Measurements from ENCODE around the gene MAMLD1.
"Not testable (repeated sequence)": the region's sequence is repeated elsewhere in the genome, so short reads cannot be mapped to it uniquely, and the experiment has no call there.

MAMLD1 gene

GRCh38 chrX:150362599-150363481 lies at the start of gene MAMLD1:
Gene MAMLD1, plus strand, starts transcription at chrX:150363317. Its CDS starts 82,200 bp downstream, at chrX:150445517.
- no peak for DNase-seq (ENCODE audit: low spot score)

- DNase-seq (ENCODE audit: low spot score) = no peak
Observed at GRCh38 chrX:150313514-150313913, 49.6 kb upstream of the MAMLD1 start.

- no peak for DNase-seq (ENCODE audit: low spot score)
Observed at GRCh38 chrX:150314186-150314585, 48.9 kb upstream of the MAMLD1 start.

- DNase-seq (ENCODE audit: low spot score) = no peak
Observed at GRCh38 chrX:150316564-150316963, 46.6 kb upstream of the MAMLD1 start.

GRCh38 chrX:150323020-150323419 lies 40.1 kb upstream of the MAMLD1 start:
- no peak for DNase-seq (ENCODE audit: low spot score)

GRCh38 chrX:150324035-150324728 lies 38.9 kb upstream of the MAMLD1 start:
- DNase-seq (ENCODE audit: low spot score) = no peak

GRCh38 chrX:150324919-150325318 lies 38.2 kb upstream of the MAMLD1 start:
- DNase-seq (ENCODE audit: low spot score) = no peak

- no peak for DNase-seq (ENCODE audit: low spot score)
Observed at GRCh38 chrX:150326541-150327247, 36.4 kb upstream of the MAMLD1 start.

- DNase-seq (ENCODE audit: low spot score) = no peak
Observed at GRCh38 chrX:150329282-150329681, 33.8 kb upstream of the MAMLD1 start.

GRCh38 chrX:150329868-150330267 lies 33.2 kb upstream of the MAMLD1 start:
- DNase-seq (ENCODE audit: low spot score) = no peak

GRCh38 chrX:150332023-150332422 lies 31.1 kb upstream of the MAMLD1 start:
- DNase-seq (ENCODE audit: low spot score) = no peak

GRCh38 chrX:150334100-150334499 lies 29.0 kb upstream of the MAMLD1 start:
- no peak for DNase-seq (ENCODE audit: low spot score)

- DNase-seq (ENCODE audit: low spot score) = no peak
Observed at GRCh38 chrX:150334981-150335380, 28.1 kb upstream of the MAMLD1 start.

- no peak for DNase-seq (ENCODE audit: low spot score)
Observed at GRCh38 chrX:150337026-150337425, 26.1 kb upstream of the MAMLD1 start.

GRCh38 chrX:150337536-150337935 lies 25.6 kb upstream of the MAMLD1 start:
- DNase-seq (ENCODE audit: low spot score) = no peak

GRCh38 chrX:150338615-150339014 lies 24.5 kb upstream of the MAMLD1 start:
- no peak for DNase-seq (ENCODE audit: low spot score)

GRCh38 chrX:150339736-150340135 lies 23.4 kb upstream of the MAMLD1 start:
- DNase-seq (ENCODE audit: low spot score) = no peak

- DNase-seq (ENCODE audit: low spot score) = not testable (repeated sequence)
Observed at GRCh38 chrX:150340326-150340725, 22.8 kb upstream of the MAMLD1 start.

- no peak for DNase-seq (ENCODE audit: low spot score)
Observed at GRCh38 chrX:150347471-150347870, 15.6 kb upstream of the MAMLD1 start.

- no peak for DNase-seq (ENCODE audit: low spot score)
Observed at GRCh38 chrX:150348365-150348764, 14.8 kb upstream of the MAMLD1 start.

GRCh38 chrX:150352114-150352513 lies 11.0 kb upstream of the MAMLD1 start:
- no peak for DNase-seq (ENCODE audit: low spot score)

GRCh38 chrX:150352581-150352980 lies 10.5 kb upstream of the MAMLD1 start:
- DNase-seq (ENCODE audit: low spot score) = no peak

GRCh38 chrX:150355913-150356312 lies 7.2 kb upstream of the MAMLD1 start:
- DNase-seq (ENCODE audit: low spot score) = no peak

All from NAMALWA (cell line).